K562 (cell line): ENCODE data around the gene ZNF385C. TPM values are rescaled to one million over a fixed set of nuclear protein-coding genes. Genes with fewer than 3 reads are reported as not detected.
A peak's percentile ranks its signal among the peaks of the same experiment; 100 is the strongest.

ENCODE experiments used
- CEBPB ChIP-seq: fragments of 450-650 bp; IDR thresholded peaks from 2 replicates; pipeline ENCODE4 v1.6.1; 2016; ENCODE audit warnings: missing genetic modification characterization, missing compliant biosample characterization
- CREB3L1 ChIP-seq: fragments of 450-650 bp; IDR thresholded peaks from 2 replicates; pipeline ENCODE4 v1.6.1; 2014; ENCODE audit warnings: low read depth, mild to moderate bottlenecking, moderate library complexity, borderline replicate concordance
- FOXP4 ChIP-seq: sonication (generic); formaldehyde crosslinking; IDR thresholded peaks from 2 replicates; pipeline ENCODE4 v1.8.0; 2022; ENCODE audit warnings: mild to moderate bottlenecking, missing genetic modification reagents, borderline replicate concordance
- HDAC1 ChIP-seq, 2 experiments: fragments of 450-650 bp; IDR thresholded peaks; 2 replicates each; pipeline ENCODE4 v1.6.1; 2016 to 2017; ENCODE audit warnings: inconsistent platforms in 1 of 2, mild to moderate bottlenecking in 1 of 2, moderate library complexity in 1 of 2
- LEF1 ChIP-seq: fragments of 450-650 bp; IDR thresholded peaks from 2 replicates; pipeline ENCODE4 v1.6.1; 2016; ENCODE audit warnings: mild to moderate bottlenecking
- NR0B1 ChIP-seq: fragments of 450-650 bp; IDR thresholded peaks from one replicate; pipeline ENCODE4 v1.6.1; 2018; ENCODE audit warnings: mild to moderate bottlenecking, moderate library complexity; ENCODE audit not compliant: partially characterized antibody
- PATZ1 ChIP-seq: fragments of 250-450 bp; sonication (Bioruptor Pico); IDR thresholded peaks from 2 replicates; pipeline ENCODE4 v1.5.0; 2020; ENCODE audit warnings: mild to moderate bottlenecking, borderline replicate concordance
- PHB2 ChIP-seq: fragments of 450-650 bp; IDR thresholded peaks from 2 replicates; pipeline ENCODE4 v1.6.1; 2017; ENCODE audit warnings: low read depth
- RBM14 ChIP-seq: fragments of 200-400 bp; formaldehyde crosslinking; IDR thresholded peaks from 2 replicates; pipeline ENCODE4 v1.6.1; 2018; ENCODE audit warnings: low read depth, mild to moderate bottlenecking, low read length, moderate library complexity, borderline replicate concordance; ENCODE audit not compliant: insufficient read depth
- SMC3 ChIP-seq: conservative IDR thresholded peaks from 2 replicates; pipeline ENCODE4 v1.6.1; 2011; ENCODE audit warnings: low read depth, low read length, improper control_type of control experiment; ENCODE audit not compliant: insufficient read depth
- ZBTB12 ChIP-seq: fragments of 250-450 bp; sonication (Bioruptor Pico); IDR thresholded peaks from 2 replicates; pipeline ENCODE4 v1.4.0; 2020
- ZFP36 ChIP-seq: fragments of 150-350 bp; IDR thresholded peaks from 2 replicates; pipeline ENCODE4 v1.6.1; 2018; ENCODE audit warnings: low read length, low read depth; ENCODE audit not compliant: partially characterized antibody
- polyA plus RNA-seq, 8 experiments: library from polyadenylated mRNA; depleted of rRNA in 4 of 8; stranded (reverse) in 5 of 8; unstranded in 3 of 8; fragments of >200 nt; fragmentation: Nextera tagmentation in 2 of 8; fragmentation: Illumina TruSeq in 1 of 8; extraction: Ambion mirVana in 2 of 8; extraction: Trizol in 1 of 8; gene quantifications; 2 replicates each; pipeline versions ENCODE4 v1.2.1 to v1.2.3, GENCODE V29; 2011 to 2014; ENCODE audit warnings: inconsistent platforms in 1 of 8, missing spikeins in 1 of 8
- total RNA-seq, 7 experiments: library from RNA; depleted of rRNA in 6 of 7; stranded (reverse); fragments of >200 nt in 6 of 7; fragmentation: Illumina TruSeq in 2 of 7; extraction: Trizol in 2 of 7; gene quantifications; 2 replicates each; pipeline versions ENCODE4 v1.2.1 to v1.2.3, GENCODE V29; 2011 to 2021; ENCODE audit warnings: low replicate concordance in 1 of 7
- TF ChIP-seq, protein P1 (sequence below): fragments of 450-650 bp; IDR thresholded peaks from 2 replicates; pipeline ENCODE4 v1.6.1; 2017; ENCODE audit warnings: antibody characterized with exemption, mild to moderate bottlenecking

Gene ZNF385C
- total and polyA plus RNA-seq, 9 of the 15 experiments (the other 6 are each of a cell fraction or from before 2014, with no cell fraction given): 0.03 to 0.35 (median 0.18) TPM; not detected in 1

DNA sequence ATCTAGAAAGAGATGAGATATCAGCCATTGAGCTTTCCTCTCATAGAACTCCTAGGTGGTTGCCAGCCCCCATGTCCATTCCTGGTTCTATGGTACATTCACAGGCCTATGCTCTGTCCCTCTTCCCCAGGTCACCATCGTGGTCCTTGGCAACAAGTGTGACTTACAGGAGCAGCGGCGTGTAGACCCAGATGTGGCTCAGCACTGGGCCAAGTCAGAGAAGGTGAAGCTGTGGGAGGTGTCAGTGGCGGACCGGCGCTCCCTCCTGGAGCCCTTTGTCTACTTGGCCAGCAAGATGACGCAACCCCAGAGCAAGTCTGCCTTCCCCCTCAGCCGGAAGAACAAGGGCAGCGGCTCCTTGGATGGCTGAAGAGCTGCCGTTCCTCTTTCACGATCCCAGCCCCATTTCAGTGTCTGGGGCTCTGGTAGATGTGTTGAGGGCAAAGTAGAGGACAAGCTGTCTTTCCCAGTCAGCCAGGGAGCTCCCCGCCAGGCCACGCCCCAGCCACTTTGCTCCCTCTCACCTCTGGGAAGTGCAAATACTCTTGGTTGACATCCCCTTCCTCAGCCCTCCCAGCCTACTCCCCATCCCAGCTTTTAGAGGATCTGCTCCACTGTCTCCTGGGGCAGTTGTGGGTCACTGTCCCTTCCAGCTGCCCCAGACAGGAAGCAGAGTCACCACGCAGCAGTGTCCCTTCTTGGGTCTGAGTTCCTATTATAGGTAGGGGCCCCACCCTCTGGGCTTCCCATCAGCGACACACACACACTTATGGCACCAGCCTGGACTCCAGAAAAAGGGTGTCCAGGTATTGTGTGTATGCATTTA lies 74.5 kb downstream of the ZNF385C start (continued):
- TF ChIP-seq CREB3L1 (peak; percentile 36; the same call in 1 of the 2 replicates), PHB2 (no peak), NR0B1 (no peak), RBM14 (no peak), FOXP4 (CRISPR knock-in tag) (no peak), SMC3 (no peak), ZBTB12 (CRISPR knock-in tag) (peak; percentile 30; the same call in 1 of the 2 replicates), LEF1 (no peak), PATZ1 (CRISPR knock-in tag) (0 out of 2 replicates have a peak, but pooled peaks have one; percentile 49), ZFP36 (no peak), CEBPB (tag) (peak; percentile 99), HDAC1 (IDR thresholded peaks at IDR 0.05) (no peak)
- TF ChIP-seq, protein P1, sequence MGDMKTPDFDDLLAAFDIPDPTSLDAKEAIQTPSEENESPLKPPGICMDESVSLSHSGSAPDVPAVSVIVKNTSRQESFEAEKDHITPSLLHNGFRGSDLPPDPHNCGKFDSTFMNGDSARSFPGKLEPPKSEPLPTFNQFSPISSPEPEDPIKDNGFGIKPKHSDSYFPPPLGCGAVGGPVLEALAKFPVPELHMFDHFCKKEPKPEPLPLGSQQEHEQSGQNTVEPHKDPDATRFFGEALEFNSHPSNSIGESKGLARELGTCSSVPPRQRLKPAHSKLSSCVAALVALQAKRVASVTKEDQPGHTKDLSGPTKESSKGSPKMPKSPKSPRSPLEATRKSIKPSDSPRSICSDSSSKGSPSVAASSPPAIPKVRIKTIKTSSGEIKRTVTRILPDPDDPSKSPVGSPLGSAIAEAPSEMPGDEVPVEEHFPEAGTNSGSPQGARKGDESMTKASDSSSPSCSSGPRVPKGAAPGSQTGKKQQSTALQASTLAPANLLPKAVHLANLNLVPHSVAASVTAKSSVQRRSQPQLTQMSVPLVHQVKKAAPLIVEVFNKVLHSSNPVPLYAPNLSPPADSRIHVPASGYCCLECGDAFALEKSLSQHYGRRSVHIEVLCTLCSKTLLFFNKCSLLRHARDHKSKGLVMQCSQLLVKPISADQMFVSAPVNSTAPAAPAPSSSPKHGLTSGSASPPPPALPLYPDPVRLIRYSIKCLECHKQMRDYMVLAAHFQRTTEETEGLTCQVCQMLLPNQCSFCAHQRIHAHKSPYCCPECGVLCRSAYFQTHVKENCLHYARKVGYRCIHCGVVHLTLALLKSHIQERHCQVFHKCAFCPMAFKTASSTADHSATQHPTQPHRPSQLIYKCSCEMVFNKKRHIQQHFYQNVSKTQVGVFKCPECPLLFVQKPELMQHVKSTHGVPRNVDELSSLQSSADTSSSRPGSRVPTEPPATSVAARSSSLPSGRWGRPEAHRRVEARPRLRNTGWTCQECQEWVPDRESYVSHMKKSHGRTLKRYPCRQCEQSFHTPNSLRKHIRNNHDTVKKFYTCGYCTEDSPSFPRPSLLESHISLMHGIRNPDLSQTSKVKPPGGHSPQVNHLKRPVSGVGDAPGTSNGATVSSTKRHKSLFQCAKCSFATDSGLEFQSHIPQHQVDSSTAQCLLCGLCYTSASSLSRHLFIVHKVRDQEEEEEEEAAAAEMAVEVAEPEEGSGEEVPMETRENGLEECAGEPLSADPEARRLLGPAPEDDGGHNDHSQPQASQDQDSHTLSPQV: peak; percentile 93
